Measurements from ENCODE around the gene DCAF15. TPM values are rescaled to one million over a fixed set of nuclear protein-coding genes. Genes with fewer than 3 reads are reported as not detected.

The DCAF15 gene
- total and polyA plus RNA-seq, 8 donors, result 7.8 to 50.7 (median 12.3) TPM

GRCh38 chr19:13993590-13994300, 41.4 kb downstream of the DCAF15 start:
- WGBS, 2 donors, result 90 to 91% methylated on average over 19 to 22 of the region's 22 CpGs
- H3K4me3 ChIP-seq, result no peak overlapping the region
- no peak for TF ChIP-seq CTCF (IDR thresholded peaks at IDR 0.05)
- ATAC-seq, result no peak
- no peaks in the 10 kb centered on the region for H3K27me3 ChIP-seq
- H3K4me1 ChIP-seq, result peaks cover 0 to 9% (median 0%) of the 10 kb centered on the region in 3 donors
- intact Hi-C loops (cut with DNase I), result no loop called here
- FAIRE-seq, result no peak
- H3K9me3 ChIP-seq, result no peaks in the 10 kb centered on the region
- H3K27ac ChIP-seq, result no peak overlapping the region
- DNase-seq, result no peak
- peaks cover 0 to 5% (median 0%) of the 10 kb centered on the region in 3 donors for H3K36me3 ChIP-seq

- H3K4me3 ChIP-seq, result no peak overlapping the region
- intact Hi-C loops (cut with DNase I), result no loop called here
- no peaks in the 10 kb centered on the region for H3K9me3 ChIP-seq
- ATAC-seq, result peak; percentile 94 to 97 (median 96)
- H3K27ac ChIP-seq, result peak overlapping the region; percentile 59 to 83 (median 76)
- no peak for FAIRE-seq
- H3K27me3 ChIP-seq, result no peaks in the 10 kb centered on the region
- peak; percentile 80 to 92 (median 85) for DNase-seq
- TF ChIP-seq CTCF (IDR thresholded peaks at IDR 0.05), result no peak
- H3K4me1 ChIP-seq, result peaks cover 0 to 9% (median 0%) of the 10 kb centered on the region in 3 donors
- H3K36me3 ChIP-seq, result peaks cover 0 to 5% (median 0%) of the 10 kb centered on the region in 3 donors
- 51 to 54% methylated on average over 13 of the region's 13 CpGs for WGBS, 2 donors
Observed at GRCh38 chr19:13995017-13995728, 42.9 kb downstream of the DCAF15 start.

- Histone ChIP-seq H3K36me3 (peaks cover 0 to under 1% (median 0%) of the 10 kb centered on the region in 3 donors), H3K27ac (peak overlapping the region; percentile 59 to 83 (median 76)), H3K9me3 (no peaks in the 10 kb centered on the region), H3K4me3 (no peak overlapping the region), H3K27me3 (no peaks in the 10 kb centered on the region), H3K4me1 (peaks cover 0 to 9% (median 0%) of the 10 kb centered on the region in 3 donors)
- no peak for TF ChIP-seq CTCF (IDR thresholded peaks at IDR 0.05)
- 77 to 78% methylated on average over 12 to 14 of the region's 14 CpGs for WGBS, 2 donors
- ATAC-seq (peak in 1 of 4 donors; percentile 7), FAIRE-seq (no peak), DNase-seq (peak in 2 of 6 donors; percentile 25 to 29)
- intact Hi-C loops (cut with DNase I), result no loop called here
Observed at GRCh38 chr19:13995878-13996765, 43.8 kb downstream of the DCAF15 start.

GRCh38 chr19:13996928-13997630, 44.8 kb downstream of the DCAF15 start:
- 90 to 93% methylated on average over 22 of the region's 22 CpGs for WGBS, 2 donors
- H3K4me3 ChIP-seq, result no peak overlapping the region
- no peak for TF ChIP-seq CTCF (IDR thresholded peaks at IDR 0.05)
- intact Hi-C loops (cut with DNase I), result no loop called here
- H3K9me3 ChIP-seq, result no peaks in the 10 kb centered on the region
- no peaks in the 10 kb centered on the region for H3K27me3 ChIP-seq
- ATAC-seq, result no peak
- no peaks in the 10 kb centered on the region for H3K36me3 ChIP-seq
- H3K4me1 ChIP-seq, result peaks cover 0 to 9% (median 0%) of the 10 kb centered on the region in 3 donors
- no peak for FAIRE-seq
- no peak overlapping the region for H3K27ac ChIP-seq
- peak in 2 of 6 donors; percentile 38 to 51 for DNase-seq

Data from pancreas (tissue), 10 donors.